Myocyte (in vitro differentiated cells): ENCODE results near the gene OTUD3. TPM values are rescaled to one million over a fixed set of nuclear protein-coding genes. Genes with fewer than 3 reads are reported as not detected.

Experiments used
- DNase-seq: peaks from one replicate; pipeline ENCODE4 v3.0.0-alpha.2; 2012; ENCODE audit warnings: low read depth
- total RNA-seq: library from RNA; depleted of rRNA; stranded (reverse); fragments of >200 nt; gene quantifications from 2 replicates; pipeline ENCODE4 v1.2.3, GENCODE V29; 2014

Gene OTUD3
- total RNA-seq, 1 donor from 2014 or later, result 10.6 TPM

- DNase-seq, result no peak
These were observed 64.1 kb downstream of the OTUD3 start for GRCh38 chr1:19946331-19946751.

DNA sequence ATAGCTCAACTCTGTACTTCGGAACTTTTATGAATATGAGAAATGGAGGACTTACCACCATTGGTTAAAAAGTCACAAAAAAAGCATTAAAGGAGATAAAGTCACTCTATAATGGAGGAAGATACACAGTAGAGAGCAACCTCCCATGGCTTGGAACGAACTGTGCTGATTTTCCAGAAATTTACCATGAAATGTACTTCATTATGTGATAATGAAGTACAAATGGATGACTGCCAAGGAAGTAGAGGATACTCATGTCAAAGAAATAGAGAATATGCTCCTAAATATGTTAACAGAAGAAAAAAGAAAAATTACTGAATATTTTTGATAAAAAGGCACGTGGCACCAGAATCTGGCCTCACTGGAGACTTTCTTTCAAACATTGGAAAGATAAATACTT is 64.8 kb downstream of the OTUD3 start:
- no peak for DNase-seq

DNA sequence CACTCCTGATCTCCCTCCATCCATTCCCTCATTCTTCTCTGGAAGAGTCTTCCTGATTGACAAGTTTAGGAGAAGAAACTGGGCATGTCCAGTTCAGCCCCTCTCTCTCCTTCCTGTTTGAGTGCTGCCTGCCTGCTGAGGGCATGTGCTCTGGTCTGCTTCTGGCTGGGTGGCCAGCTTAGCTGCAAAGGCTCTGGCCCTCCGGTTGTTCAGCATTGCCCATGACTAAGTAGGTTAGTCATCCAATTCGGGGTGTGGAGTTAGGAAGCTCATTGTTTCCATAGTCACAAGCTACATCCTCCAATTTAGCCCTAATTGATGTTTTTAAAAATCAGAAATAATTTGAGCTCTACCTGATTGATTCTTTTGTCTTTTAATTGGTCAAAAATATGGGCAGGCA is 66.8 kb downstream of the OTUD3 start:
- DNase-seq, result peak; percentile 56

GRCh38 chr1:19954059-19954458 is 71.9 kb downstream of the OTUD3 start:
- DNase-seq, result no peak

GRCh38 chr1:19955534-19956170 is 73.5 kb downstream of the OTUD3 start:
- no peak for DNase-seq

DNA sequence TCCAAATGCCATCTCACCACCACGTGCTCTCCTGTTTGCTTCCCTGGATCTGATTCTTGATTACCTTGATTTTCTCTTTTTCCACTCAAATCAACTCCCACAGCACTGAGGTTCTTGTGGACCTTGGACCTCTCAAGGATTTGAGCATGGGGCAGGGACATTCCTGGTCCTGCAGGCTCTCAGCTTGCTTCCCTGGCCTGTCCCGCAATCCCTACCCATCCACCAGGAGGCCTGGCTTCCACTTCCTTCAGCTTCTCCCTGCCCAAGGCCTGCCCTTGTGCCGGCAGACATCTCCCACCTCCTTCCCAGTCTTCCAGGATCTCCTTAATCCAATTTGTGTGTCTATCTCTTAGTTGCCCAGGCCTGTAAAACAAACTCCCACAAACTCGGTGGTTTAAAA is 75.6 kb downstream of the OTUD3 start:
- no peak for DNase-seq

- no peak for DNase-seq
These were observed 78.4 kb downstream of the OTUD3 start for GRCh38 chr1:19960591-19960990.

Other genes starting within 250 kb of the OTUD3 start
- gene NBL1, start 238.1 kb upstream of the OTUD3 start, total RNA-seq, result 4.3 and 5.3 TPM in 2 replicates
- 0.10 TPM in 1 of 2 replicates, not detected in the other for gene HTR6, start 217.5 kb upstream of the OTUD3 start, total RNA-seq
- gene TMCO4, start 82.5 kb upstream of the OTUD3 start, total RNA-seq, result 11.0 and 15.8 TPM in 2 replicates
- gene RNF186, start 67.1 kb upstream of the OTUD3 start, total RNA-seq, result not detected in 2 replicates
- not detected in 2 replicates for gene PLA2G2E, start 41.2 kb downstream of the OTUD3 start, total RNA-seq
- not detected in 2 replicates for gene PLA2G2A, start 97.2 kb downstream of the OTUD3 start, total RNA-seq
- gene PLA2G5, start 187.8 kb downstream of the OTUD3 start, total RNA-seq, result not detected in 2 replicates
- not detected in 2 replicates for gene PLA2G2D, start 237.1 kb downstream of the OTUD3 start, total RNA-seq